Pons (tissue), 1 donor: ENCODE measurements around the gene DCXR.

Experiments used
- DNase-seq: peaks from one replicate; pipeline ENCODE4 v3.0.0-alpha.2; 2016; ENCODE audit warnings: low spot score

The DCXR gene

DNA sequence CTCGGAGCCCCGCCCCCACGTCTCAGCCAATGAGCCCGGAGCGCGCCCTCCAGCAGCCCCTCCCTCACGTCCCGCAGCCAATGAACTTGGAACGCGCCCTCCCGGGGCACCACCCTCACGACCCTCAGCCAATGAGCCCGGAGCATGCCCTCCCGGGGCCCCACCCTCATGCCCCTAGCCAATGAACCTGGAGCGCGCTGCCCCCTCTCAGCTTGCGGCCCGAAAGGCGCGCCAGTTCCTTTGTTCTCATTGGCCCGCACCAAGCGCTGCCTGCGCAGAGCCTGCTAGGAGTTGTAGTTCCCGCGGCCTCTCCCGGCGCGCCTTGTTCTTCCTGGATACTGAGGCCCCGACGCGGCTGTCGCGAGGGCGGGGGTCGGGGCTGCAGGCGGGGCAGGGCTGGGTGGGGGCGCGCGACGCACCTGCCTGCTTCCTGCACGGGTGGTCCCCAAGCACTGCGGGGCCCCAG lies 14.5 kb downstream of the DCXR start, which contains the start of gene LRRC45:
LRRC45 (plus strand) TSS at position 325 of the 466 bp plus-strand sequence. CDS start 339 bp downstream, outside the sequence.
- peak; percentile 99 for DNase-seq

- DNase-seq, result no peak
Observed at GRCh38 chr17:82022310-82022980, 15.1 kb downstream of the DCXR start, which contains the start of gene CENPX. Gene CENPX (minus strand): TSS chr17:82022878. CDS start chr17:82022861, 17 bp downstream.

- no peak for DNase-seq
Observed at GRCh38 chr17:82021900-82022309, 15.6 kb downstream of the DCXR start.

- DNase-seq, result peak; percentile 73
Observed at GRCh38 chr17:82021107-82021899, 16.2 kb downstream of the DCXR start.

GRCh38 chr17:82020572-82021106 lies 16.9 kb downstream of the DCXR start:
- no peak for DNase-seq

DNA sequence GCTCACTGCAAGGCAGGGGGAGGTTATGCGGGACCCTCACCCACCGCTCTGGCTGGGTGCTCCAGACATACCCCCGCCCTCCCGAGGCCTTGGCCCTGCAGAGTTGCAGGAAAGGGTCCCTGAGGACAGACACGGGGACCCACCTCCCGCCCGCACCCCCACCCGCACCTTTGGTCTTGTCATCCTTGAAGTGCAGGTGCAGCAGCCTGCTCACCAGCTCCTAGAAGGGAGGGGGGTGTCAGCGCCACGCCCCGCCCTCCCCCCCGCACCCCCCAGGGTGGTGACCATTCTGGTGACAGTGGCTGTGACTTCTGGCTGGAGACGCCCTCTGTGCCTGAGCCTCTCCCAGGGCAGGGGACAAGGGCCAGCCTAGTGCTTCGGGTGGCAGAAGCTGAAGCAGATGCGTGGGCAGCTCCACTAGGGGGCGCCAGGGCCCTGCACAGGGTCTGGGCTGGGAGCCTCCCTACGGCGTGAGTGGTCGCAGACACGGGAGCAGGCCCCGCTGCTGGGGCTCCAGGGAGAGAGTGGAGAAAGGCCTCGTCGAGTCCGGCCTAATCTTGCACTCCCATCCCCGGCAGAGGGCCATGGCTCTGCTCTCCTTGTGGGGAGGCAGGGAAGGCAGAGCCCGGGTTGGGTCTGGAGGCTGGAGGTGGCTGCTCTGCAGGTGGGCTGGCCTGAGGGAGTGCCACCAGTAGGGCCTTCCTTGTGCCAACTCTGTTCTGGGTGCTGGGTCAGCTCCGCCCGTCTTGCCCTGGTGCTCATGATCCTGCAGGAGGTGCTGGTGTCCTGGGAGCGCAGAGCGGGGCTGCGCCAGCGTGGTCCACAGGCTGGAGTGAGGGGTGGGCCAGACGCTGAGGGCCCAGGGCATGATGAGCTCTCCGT lies 17.6 kb downstream of the DCXR start:
- no peak for DNase-seq

DNA sequence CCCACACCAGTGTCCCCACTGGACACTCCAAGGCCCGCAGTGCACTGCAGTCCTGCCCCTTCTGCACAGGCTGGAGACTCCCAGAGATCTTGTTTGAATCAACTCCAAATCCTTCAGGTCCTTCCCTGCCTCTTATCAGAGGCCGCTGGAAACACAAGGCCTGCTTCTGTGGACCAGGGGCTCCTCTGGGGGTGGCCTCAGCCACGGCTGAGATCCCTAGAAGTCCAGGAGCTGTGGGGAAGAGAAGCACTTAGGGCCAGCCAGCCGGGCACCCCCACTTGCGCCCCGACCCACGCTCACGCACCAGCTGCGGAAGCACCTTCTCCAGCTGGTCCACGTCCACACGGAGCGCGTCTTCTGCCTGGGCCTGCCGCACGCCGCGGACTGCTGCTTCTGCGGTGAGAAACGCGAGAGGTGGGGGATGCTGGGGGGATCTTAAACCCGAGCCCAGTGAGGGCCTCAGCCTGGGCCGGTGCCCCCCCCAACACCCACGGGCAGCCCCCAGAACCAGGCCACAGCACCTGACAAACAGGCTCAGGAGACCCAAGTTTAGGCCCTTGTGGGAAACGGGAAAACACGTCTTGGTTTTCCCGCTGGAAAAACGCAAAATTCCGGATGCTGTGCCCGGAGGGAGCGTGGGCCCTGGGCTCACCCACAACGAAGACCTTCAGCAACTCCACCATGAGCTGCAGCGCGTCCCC lies 18.4 kb downstream of the DCXR start:
- DNase-seq, result no peak

- no peak for DNase-seq
Observed at GRCh38 chr17:82018152-82018988, 19.1 kb downstream of the DCXR start.

- DNase-seq, result no peak
Observed at GRCh38 chr17:82017612-82018151, 19.8 kb downstream of the DCXR start.

DNA sequence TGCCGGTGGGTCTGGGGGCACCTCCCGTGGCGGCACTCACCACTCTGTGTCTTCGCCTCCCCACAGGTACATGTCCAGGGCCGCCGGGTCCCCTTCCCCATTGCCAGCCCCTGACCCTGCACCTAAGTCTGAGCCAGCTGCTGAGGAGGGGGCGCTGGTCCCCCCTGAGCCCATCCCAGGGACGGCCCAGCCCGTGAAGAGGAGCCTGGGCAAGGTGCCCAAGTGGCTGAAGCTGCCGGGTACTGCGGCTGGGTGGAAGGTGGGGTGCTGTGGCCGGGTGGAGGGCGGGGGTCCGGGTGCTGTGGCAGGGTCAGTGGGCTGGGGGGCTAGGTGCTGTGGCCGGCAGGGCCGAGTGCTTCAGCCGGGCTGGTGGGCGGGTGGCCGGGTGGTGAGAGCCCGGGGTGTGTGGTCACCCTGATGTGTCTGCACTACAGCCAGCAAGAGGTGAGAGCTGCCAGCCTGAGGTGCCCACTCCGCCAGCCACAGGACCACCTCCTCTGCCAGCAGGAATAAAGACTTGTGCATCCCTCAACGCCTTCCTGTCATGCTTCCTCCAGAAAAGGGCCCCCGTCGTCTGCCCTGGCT lies 20.5 kb downstream of the DCXR start:
- DNase-seq, result no peak

GRCh38 chr17:82016061-82016874 lies 21.2 kb downstream of the DCXR start:
- DNase-seq, result no peak

DNA sequence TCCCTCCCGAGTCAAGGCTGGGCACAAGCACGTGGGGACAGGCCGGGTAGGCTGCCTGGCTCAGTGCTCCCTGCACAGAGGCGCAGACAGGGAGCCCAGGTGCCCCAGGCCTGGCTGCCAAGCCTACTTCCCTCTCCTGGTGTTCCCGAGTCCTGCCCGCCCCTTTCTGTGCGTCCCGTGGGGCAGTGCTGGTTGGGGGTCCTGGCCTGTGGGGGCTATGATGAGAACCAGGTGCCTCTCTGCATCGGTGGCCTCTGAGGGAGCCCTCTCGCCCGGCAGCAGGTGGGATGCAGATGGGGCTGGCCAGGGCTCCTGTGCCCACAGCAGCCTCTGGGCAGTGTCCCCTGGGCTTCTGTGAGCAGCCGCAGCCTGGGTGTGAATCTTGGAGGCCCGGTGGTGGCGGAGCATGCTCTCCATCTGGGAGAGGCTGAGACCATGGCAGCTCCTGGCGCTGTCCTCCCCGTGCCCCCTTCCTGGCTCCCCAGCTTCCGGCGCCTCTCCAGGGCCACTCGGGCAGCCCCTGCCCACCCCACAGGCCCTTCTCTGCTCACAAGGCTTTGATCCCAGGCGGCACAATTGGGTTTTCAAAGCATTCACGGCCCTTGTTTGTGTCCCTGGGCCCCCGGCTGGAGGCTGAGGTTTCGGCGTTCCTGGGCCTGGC lies 22.1 kb downstream of the DCXR start:
- DNase-seq, result no peak

DNA sequence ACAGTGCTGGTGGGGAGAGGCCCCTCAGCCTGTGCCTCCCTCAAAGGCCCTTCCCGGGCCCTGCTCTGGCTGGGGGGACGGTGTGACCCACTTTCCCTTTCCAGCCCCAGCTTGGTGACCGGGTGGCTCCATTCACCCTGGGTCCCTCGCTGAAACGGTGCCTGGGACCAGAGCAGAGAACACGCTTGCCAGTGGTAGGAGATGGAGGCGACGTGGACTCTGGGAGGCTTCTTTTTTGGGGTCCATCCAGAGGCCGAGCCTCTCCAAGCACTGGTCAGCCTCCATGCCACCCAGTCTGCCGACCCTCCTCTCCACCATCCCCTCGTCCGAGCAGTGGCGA lies 22.6 kb downstream of the DCXR start:
- no peak for DNase-seq

DNA sequence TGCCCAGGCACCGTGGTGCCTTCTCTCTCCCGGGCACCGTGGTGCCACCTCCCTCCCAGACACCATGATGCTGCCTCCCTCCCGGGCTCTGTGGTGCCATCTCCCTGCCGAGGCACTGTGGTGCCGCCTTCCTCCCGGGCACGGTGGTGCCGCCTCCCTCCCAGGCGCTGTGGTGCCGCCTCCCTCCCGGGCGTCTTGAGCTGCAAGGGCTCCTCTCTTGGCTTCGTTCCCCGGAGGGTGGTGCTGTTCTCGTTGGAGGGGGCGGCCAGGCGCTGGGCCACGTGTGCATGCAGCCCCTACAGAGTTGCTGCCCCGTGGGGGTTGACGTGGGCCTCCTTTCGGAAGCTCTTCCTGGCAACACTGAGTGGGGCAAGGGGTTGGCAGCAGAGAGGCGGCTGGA lies 23.1 kb downstream of the DCXR start:
- DNase-seq, result no peak

- DNase-seq, result no peak
Observed at GRCh38 chr17:82013772-82014321, 23.6 kb downstream of the DCXR start.

DNA sequence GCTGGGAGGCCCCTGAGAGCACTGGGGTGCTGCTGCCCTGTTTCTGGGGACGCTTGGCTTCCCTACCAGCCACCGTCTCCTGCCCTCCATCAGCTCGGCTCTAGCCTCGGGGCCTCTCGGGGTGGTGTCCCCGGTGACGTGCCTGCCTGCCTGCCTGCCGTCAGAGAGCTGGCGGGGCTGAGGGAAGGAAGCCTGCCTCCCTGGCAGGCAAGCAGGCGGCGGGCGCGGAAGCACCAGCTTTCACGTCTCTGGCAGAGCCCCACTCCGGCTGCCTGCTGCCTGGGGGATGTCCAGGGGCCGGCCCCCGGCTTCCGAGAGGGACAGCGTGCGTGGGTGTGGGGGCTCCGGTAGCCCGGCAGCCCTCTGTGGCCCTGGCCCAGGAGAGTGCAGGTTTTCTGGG lies 24.2 kb downstream of the DCXR start:
- no peak for DNase-seq

DNA sequence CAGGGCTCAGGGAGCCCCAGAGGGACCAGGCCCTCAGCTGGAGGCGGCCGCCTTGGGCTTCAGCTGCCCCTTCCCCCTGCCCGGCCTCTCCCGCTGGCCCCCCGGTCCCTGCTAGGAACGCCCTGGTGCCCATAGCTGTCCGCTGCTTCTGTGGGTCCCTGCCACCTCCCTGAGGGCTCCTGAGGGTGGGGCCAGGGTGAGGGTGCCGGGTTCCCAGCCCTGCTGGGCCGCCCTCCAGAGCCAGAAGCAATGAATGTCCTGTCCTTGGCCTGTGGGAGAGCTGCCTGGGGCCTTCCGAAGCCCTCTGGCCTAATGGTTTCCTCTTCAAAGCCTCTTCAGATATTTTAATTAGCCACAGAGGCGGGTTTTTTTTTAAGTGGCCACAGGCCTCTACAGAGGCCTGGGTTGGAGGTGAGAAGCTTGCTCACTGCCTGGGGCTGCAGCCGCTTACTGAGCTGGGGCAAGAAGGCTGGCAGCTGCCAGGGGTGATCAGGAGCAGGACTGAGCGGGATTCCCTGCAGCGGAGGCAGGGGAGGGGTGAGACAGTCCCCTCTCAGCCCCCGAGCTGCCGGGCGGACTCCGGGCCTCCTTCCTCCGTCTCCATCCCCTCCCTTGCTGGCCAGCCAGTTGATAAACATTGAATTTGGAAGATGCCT lies 24.7 kb downstream of the DCXR start:
- no peak for DNase-seq

- no peak for DNase-seq
Observed at GRCh38 chr17:82012261-82012639, 25.2 kb downstream of the DCXR start.
